Measurements from ENCODE around the gene CACNA2D3.

Gene CACNA2D3

GRCh38 chr3:54223063-54223462, 100.7 kb downstream of the CACNA2D3 start:
- DNase-seq, result no peak

GRCh38 chr3:54225841-54226528, 103.6 kb downstream of the CACNA2D3 start:
- no peak for DNase-seq

GRCh38 chr3:54228806-54229205, 106.5 kb downstream of the CACNA2D3 start:
- no peak for DNase-seq

- no peak for DNase-seq
Measured at GRCh38 chr3:54232618-54233017, 110.3 kb downstream of the CACNA2D3 start.

- DNase-seq, result no peak
Measured at GRCh38 chr3:54235998-54236397, 113.6 kb downstream of the CACNA2D3 start.

GRCh38 chr3:54237109-54237508, 114.8 kb downstream of the CACNA2D3 start:
- no peak for DNase-seq

GRCh38 chr3:54237788-54238502, 115.6 kb downstream of the CACNA2D3 start:
- DNase-seq, result no peak

GRCh38 chr3:54240309-54240708, 118.0 kb downstream of the CACNA2D3 start:
- no peak for DNase-seq

GRCh38 chr3:54243056-54243931, 120.9 kb downstream of the CACNA2D3 start:
- DNase-seq, result no peak

- no peak for DNase-seq
Measured at GRCh38 chr3:54243960-54244682, 121.8 kb downstream of the CACNA2D3 start.

- no peak for DNase-seq
Measured at GRCh38 chr3:54251705-54252104, 129.4 kb downstream of the CACNA2D3 start.

- no peak for DNase-seq
Measured at GRCh38 chr3:54257125-54257720, 134.9 kb downstream of the CACNA2D3 start.

- DNase-seq, result no peak
Measured at GRCh38 chr3:54259636-54260035, 137.3 kb downstream of the CACNA2D3 start.

GRCh38 chr3:54261141-54261540, 138.8 kb downstream of the CACNA2D3 start:
- no peak for DNase-seq

GRCh38 chr3:54262541-54262940, 140.2 kb downstream of the CACNA2D3 start:
- peak; percentile 1 for DNase-seq

GRCh38 chr3:54262946-54263345, 140.6 kb downstream of the CACNA2D3 start:
- DNase-seq, result no peak

- no peak for DNase-seq
Measured at GRCh38 chr3:54264050-54264449, 141.7 kb downstream of the CACNA2D3 start.

- no peak for DNase-seq
Measured at GRCh38 chr3:54270816-54271526, 148.6 kb downstream of the CACNA2D3 start.

- DNase-seq, result no peak
Measured at GRCh38 chr3:54273791-54274190, 151.4 kb downstream of the CACNA2D3 start.

- no peak for DNase-seq
Measured at GRCh38 chr3:54274607-54275006, 152.3 kb downstream of the CACNA2D3 start.

- DNase-seq, result no peak
Measured at GRCh38 chr3:54279005-54279583, 156.7 kb downstream of the CACNA2D3 start.

Data from CD4-positive, alpha-beta T cell treated with Interleukin-10 for 1 hour (primary cell).